ENCODE data around the gene SAP30BP. TPM values are rescaled to one million over a fixed set of nuclear protein-coding genes. Genes with fewer than 3 reads are reported as not detected.

Gene SAP30BP
- total RNA-seq, 4 donors from 2014 or later, result 68.2 to 87.2 (median 77.2) TPM

DNA sequence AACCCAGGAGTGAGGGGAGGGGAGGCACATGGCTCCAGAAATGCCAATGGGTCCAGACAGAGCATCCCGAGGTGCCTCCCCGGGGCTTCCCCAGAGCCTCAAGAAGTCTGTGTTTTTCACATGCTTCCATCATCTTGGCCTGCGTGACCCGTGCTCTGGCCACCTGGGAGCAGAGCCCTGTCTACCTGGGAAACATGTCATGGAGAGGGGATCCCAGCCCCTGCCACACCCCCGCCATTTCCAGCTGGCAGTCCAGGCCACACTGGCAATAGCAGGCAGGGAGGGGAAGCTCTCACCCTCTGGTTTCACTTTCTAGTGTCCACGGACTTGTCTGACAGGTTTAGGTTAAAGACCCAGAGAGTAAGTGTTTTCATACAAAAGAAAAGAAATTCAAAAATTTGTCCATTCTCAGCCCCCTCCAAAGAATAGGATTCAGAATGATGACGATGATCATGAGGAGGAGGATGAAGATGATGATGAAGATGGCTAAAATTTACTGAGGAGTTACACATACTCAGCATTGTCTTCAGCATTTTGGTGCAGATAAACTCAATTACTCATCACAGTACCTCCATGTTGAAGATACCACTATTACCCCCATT, 24.9 kb upstream of the SAP30BP start:
- Histone ChIP-seq H3K27me3 (no peaks in the 10 kb centered on the region), H3K9me3 (no peaks in the 10 kb centered on the region), H3K27ac (no peak overlapping the region), H3K4me3 (no peak overlapping the region), H3K4me1 (no peaks in the 10 kb centered on the region), H3K36me3 (peaks cover 0 to 71% of the 10 kb centered on the region in 2 donors)
- ATAC-seq, result no peak
- no CpG with 5 or more reads among the region's 7 CpGs for WGBS, 2 donors (ENCODE audit: low coverage in 1 of 2)
- TF ChIP-seq EP300 (IDR thresholded peaks at IDR 0.05) (no peak), POLR2A (IDR thresholded peaks at IDR 0.05) (no peak), POLR2AphosphoS5 (IDR thresholded peaks at IDR 0.05) (no peak)
- TF ChIP-seq, protein P1, sequence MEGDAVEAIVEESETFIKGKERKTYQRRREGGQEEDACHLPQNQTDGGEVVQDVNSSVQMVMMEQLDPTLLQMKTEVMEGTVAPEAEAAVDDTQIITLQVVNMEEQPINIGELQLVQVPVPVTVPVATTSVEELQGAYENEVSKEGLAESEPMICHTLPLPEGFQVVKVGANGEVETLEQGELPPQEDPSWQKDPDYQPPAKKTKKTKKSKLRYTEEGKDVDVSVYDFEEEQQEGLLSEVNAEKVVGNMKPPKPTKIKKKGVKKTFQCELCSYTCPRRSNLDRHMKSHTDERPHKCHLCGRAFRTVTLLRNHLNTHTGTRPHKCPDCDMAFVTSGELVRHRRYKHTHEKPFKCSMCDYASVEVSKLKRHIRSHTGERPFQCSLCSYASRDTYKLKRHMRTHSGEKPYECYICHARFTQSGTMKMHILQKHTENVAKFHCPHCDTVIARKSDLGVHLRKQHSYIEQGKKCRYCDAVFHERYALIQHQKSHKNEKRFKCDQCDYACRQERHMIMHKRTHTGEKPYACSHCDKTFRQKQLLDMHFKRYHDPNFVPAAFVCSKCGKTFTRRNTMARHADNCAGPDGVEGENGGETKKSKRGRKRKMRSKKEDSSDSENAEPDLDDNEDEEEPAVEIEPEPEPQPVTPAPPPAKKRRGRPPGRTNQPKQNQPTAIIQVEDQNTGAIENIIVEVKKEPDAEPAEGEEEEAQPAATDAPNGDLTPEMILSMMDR (IDR thresholded peaks at IDR 0.05), result no peak

DNA sequence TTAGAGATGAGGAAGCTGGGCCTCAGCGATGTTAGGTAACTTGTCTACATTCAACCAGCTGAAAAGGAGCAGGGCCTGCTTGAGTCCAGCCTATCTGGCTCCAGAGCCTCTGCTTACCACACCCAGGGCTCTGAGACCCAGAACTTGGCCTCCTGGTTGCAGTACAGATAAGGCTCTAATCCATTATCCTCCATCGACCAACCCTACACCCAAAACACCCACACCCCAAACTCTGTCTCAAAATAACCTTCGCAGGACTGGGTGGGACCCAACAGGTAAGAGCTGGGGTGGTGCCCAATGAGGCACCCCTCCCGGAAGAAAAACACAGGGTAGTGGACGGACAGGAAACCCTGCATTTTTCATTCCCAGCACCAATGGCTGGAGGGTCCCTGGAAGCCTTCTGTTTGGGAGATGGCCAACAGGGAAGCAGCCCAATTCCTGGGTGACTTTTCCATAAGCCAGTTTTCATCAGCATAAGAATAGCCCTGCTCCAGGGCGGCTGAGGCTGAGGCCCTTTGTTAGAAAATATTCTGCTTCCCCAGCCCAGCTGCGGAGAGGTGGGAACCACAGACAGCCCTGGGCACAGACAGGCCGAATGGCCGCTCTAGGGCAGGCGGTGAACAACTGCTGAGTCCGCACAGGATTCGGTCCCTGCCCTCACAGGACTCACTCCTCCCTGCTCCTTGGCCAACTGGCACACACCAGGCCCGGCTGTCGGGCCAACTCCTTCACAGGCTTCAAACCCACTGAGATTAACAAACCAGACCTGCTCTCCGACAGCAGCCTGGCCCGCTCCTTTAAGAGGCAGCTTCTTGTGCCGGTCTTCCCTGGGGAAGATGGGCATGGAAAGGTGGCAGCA, 24.1 kb upstream of the SAP30BP start:
- no peaks in the 10 kb centered on the region for H3K27me3 ChIP-seq
- H3K36me3 ChIP-seq, result peaks cover 0 to 78% of the 10 kb centered on the region in 2 donors
- no peak overlapping the region for H3K27ac ChIP-seq
- H3K9me3 ChIP-seq, result no peaks in the 10 kb centered on the region
- no peaks in the 10 kb centered on the region for H3K4me1 ChIP-seq
- no peak for ATAC-seq
- no peak for TF ChIP-seq POLR2AphosphoS5 (IDR thresholded peaks at IDR 0.05)
- TF ChIP-seq, protein P1 (IDR thresholded peaks at IDR 0.05), result no peak
- TF ChIP-seq POLR2A (IDR thresholded peaks at IDR 0.05), result no peak
- no peak for TF ChIP-seq EP300 (IDR thresholded peaks at IDR 0.05)
- no peak overlapping the region for H3K4me3 ChIP-seq
- 91 to 93% methylated on average over 3 to 4 of the region's 17 CpGs for WGBS, 2 donors (ENCODE audit: low coverage in 1 of 2)

DNA sequence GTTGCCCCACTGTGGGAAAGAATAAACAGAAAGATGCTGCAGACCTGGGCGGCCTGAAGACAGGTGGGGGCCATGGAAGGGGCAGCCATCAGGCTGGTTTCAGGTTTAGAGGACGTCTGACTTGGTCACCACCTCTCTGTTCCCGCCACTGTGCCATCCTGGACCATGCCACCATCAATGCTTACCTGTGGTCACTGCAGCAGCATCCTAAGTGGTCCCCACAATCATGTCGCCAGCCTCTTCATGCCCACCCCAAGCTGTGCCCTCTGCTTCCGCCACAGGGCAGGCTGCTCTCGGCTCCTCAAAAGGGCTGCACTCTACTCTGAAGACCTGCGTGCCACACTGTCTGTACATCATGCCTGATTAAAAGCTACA, 23.5 kb upstream of the SAP30BP start:
- Histone ChIP-seq H3K4me3 (no peak overlapping the region), H3K36me3 (peaks cover 0 to 78% of the 10 kb centered on the region in 2 donors), H3K27me3 (no peaks in the 10 kb centered on the region), H3K4me1 (no peaks in the 10 kb centered on the region), H3K27ac (no peak overlapping the region), H3K9me3 (no peaks in the 10 kb centered on the region)
- ATAC-seq, result no peak
- TF ChIP-seq EP300 (IDR thresholded peaks at IDR 0.05) (no peak), POLR2A (IDR thresholded peaks at IDR 0.05) (no peak), POLR2AphosphoS5 (IDR thresholded peaks at IDR 0.05) (no peak)
- TF ChIP-seq, protein P1 (IDR thresholded peaks at IDR 0.05), result no peak
- 80% methylated on average over 2 of the region's 7 CpGs; no CpG with 5 or more reads in 1 of the 2 donors for WGBS, 2 donors (ENCODE audit: low coverage in 1 of 2)

DNA sequence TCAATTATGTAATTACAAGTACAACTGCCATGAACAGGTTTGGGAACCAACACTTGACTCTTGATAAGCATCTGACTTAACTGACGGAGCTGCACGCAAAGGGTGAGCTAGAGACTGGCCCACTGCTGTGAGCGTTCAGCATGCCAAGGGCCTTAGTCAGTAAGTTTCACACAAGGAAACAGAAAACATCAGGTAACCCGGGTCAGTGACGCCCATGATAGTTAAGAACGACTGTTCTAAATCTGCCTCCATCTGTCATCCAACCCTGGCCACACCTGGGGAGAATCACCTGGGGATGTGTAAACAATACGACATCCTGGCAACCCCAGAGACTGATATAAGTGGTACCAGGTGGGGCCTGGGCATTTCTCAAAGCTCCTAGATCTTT, 21.6 kb upstream of the SAP30BP start:
- 53 to 78% methylated on average over 5 to 7 of the region's 7 CpGs for WGBS, 2 donors (ENCODE audit: low coverage in 1 of 2)
- Histone ChIP-seq H3K27ac (no peak overlapping the region), H3K9me3 (no peaks in the 10 kb centered on the region), H3K4me3 (no peak overlapping the region), H3K27me3 (no peaks in the 10 kb centered on the region), H3K4me1 (no peaks in the 10 kb centered on the region), H3K36me3 (peaks cover 0 to 78% of the 10 kb centered on the region in 2 donors)
- TF ChIP-seq, protein P1 (IDR thresholded peaks at IDR 0.05), result no peak
- TF ChIP-seq EP300 (IDR thresholded peaks at IDR 0.05) (no peak), POLR2A (IDR thresholded peaks at IDR 0.05) (no peak)
- ATAC-seq, result no peak

Measured in gastroesophageal sphincter (tissue), 4 donors.